Heart right ventricle (tissue), 16 donors: ENCODE data around the gene EDAR. TPM values are rescaled to one million over a fixed set of nuclear protein-coding genes. Genes with fewer than 3 reads are reported as not detected.

Experiments used
- ATAC-seq, 8 donors: fragments of 200-7000 bp; cut with Tn5 transposase; one replicate each; pipeline ENCODE4 v1.9.1; 2020; ENCODE audit warnings: mild to moderate bottlenecking in 8 of 8, moderate library complexity in 8 of 8, moderate number of reproducible peaks in 1 of 8
- DNase-seq, 2 donors: peaks; one replicate each; pipeline ENCODE4 v3.0.0-alpha.2; 2020
- H3K27ac ChIP-seq, 10 donors: fragments of 200-600 bp; sonication (generic) in 2 of 10; one replicate each; pipeline versions ENCODE4 v1.5.0 to v1.8.0; 2020 to 2022; ENCODE audit warnings: mild to moderate bottlenecking in 3 of 10
- H3K27me3 ChIP-seq, 7 donors: fragments of 200-600 bp; one replicate each; pipeline ENCODE4 v1.8.0; 2021 to 2022; ENCODE audit warnings: mild to moderate bottlenecking in 2 of 7
- H3K36me3 ChIP-seq, 9 donors: fragments of 200-600 bp; sonication (generic) in 1 of 9; one replicate each; pipeline versions ENCODE4 v1.5.0 to v1.8.0; 2020 to 2022; ENCODE audit warnings: mild to moderate bottlenecking in 2 of 9
- H3K4me1 ChIP-seq, 9 donors: fragments of 200-600 bp; sonication (generic) in 1 of 9; one replicate each; pipeline versions ENCODE4 v1.5.0 to v1.8.0; 2020 to 2022; ENCODE audit warnings: mild to moderate bottlenecking in 4 of 9
- H3K4me3 ChIP-seq, 10 donors: fragments of 200-600 bp; sonication (generic) in 2 of 10; one replicate each; pipeline versions ENCODE4 v1.5.0 to v1.8.0; 2020 to 2022; ENCODE audit warnings: mild to moderate bottlenecking in 7 of 10, moderate library complexity in 2 of 10
- H3K9me3 ChIP-seq, 11 donors: fragments of 200-600 bp in 10 of 11; sonication (generic) in 2 of 11; one replicate each; pipeline versions ENCODE4 v1.5.0 to v1.8.0; 2013 to 2022; ENCODE audit warnings: mild to moderate bottlenecking in 2 of 11, control low read depth in 1 of 11, moderate library complexity in 1 of 11
- WGBS, 2 donors: extraction: QIAGEN DNeasy Blood & Tissue Kit; methylation state at CpG; one replicate each; pipeline ENCODE4 v1.1.7; 2013; ENCODE audit warnings: inconsistent platforms in 1 of 2; 5-methylcytosine and 5-hydroxymethylcytosine counted together
- intact Hi-C, 10 donors: fragments of 100-400 bp; cut with DNase I; formaldehyde crosslinking; loops; one replicate each; pipeline versions ENCODE4 v1.11.1 to v1.14.2; 2022
- polyA plus RNA-seq, 2 donors: library from polyadenylated mRNA; stranded (reverse); fragments of 200-250 nt; gene quantifications; one replicate each; pipeline ENCODE4 v1.2.3, GENCODE V29; 2013
- total RNA-seq, 10 donors: library from RNA; stranded (reverse); fragmentation: NEBNext Ultra II Directional in 3 of 10; extraction: Animal tissue kit (Norgen Biotek cat#: 25700) in 3 of 10; gene quantifications; one replicate each; pipeline versions ENCODE4 v1.2.1 to v1.2.4, GENCODE V29; 2021 to 2023
- TF ChIP-seq, protein P1 (sequence below), 9 donors: fragments of 200-600 bp; sonication (generic) in 2 of 9; IDR thresholded peaks; one replicate each; pipeline versions ENCODE4 v1.5.0 to v1.8.0; 2021 to 2022; ENCODE audit warnings: antibody characterized with exemption in 9 of 9, mild to moderate bottlenecking in 5 of 9, moderate library complexity in 1 of 9
- donor health status: Arrhythmogenic right ventricular cardiomyopathy.
- donor health status: ischemic (EF 13 %, LVEDD 7.1; RV severe dilation, severe dysfunction).
- donor health status: healthy with polysubstance abuse.
- donor health status: DM: no; HTN: yes; CAD: no.
- donor health status: DM: no; HTN: no; CAD: no.
- donor health status: ischemic (EF 25% LVEDD 6.9; RV normal size, moderate dysfunction).
- donor health status: ischemic (EF 25% LVEDD 5.7; RV mildly dilated, moderate dysfunction).
- donor health status: healthy.
- donor health status: DM: yes; HTN: yes; CAD: no.
- donor health status: Ischemic cardiomyopathy.
- donor health status: ischemic (EF 35%, LVEDD 5.7; RV mildly dilated, moderate dysfunction).
- donor health status: nonischemic (EF 11% LVEDD 7.7; RV severe dilation, severe dysfunction).
- donor health status: DM: yes; HTN: yes; CAD: no.
- donor health status: PGD.
- donor health status: ischemic (EF 29% LVEDD 5.4; RV normal size, mild dysfunction).
- donor health status: nonischemic (EF 23%, LVEDD 6.1; RV moderate dilation, normal function).

EDAR gene
- total and polyA plus RNA-seq, 12 donors = 0.07 to 0.34 TPM; not detected in 10

DNA sequence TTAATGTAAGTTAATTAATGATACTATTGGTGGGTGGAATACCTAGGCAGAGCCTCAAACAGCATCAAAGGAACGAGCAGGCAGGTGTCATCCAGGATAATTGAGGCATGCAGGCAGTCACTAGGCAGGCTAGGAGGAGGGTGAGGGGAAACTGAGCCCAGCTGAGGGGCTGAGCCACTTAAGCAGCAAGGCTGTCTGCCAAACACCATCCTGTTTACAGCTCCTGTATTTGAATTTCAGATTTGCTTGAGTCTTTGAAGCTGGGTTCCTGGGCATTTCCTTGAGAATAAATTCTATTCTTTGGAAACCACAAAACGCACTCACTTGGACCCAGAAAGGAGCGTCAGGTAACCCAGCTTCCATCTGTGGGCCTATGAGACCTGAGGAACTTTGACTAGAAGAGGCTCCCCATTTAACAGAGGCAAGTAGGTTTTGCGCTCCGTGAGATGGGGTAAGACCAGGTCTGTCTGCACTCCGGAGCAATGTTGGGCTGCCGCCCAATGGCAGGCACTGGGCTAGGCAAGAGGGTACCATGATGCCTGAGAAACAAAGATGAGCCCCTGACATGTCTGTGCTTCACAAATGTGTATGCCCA is 2.0 kb downstream of the EDAR start:
- no peaks in the 10 kb centered on the region for H3K4me1 ChIP-seq
- intact Hi-C loops = loop anchor here in 6 of 10 donors (5.0 to 10.0 kb wide), 3 partner anchors 60 to 132 kb away; no protein-coding TSS in a partner anchor
- H3K27ac ChIP-seq = no peak overlapping the region
- ATAC-seq (no peak), DNase-seq (no peak)
- TF ChIP-seq, protein P1, sequence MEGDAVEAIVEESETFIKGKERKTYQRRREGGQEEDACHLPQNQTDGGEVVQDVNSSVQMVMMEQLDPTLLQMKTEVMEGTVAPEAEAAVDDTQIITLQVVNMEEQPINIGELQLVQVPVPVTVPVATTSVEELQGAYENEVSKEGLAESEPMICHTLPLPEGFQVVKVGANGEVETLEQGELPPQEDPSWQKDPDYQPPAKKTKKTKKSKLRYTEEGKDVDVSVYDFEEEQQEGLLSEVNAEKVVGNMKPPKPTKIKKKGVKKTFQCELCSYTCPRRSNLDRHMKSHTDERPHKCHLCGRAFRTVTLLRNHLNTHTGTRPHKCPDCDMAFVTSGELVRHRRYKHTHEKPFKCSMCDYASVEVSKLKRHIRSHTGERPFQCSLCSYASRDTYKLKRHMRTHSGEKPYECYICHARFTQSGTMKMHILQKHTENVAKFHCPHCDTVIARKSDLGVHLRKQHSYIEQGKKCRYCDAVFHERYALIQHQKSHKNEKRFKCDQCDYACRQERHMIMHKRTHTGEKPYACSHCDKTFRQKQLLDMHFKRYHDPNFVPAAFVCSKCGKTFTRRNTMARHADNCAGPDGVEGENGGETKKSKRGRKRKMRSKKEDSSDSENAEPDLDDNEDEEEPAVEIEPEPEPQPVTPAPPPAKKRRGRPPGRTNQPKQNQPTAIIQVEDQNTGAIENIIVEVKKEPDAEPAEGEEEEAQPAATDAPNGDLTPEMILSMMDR (IDR thresholded peaks at IDR 0.05) = no peak
- 83 to 84% methylated on average over 7 of the region's 7 CpGs for WGBS, 2 donors
- H3K9me3 ChIP-seq = no peaks in the 10 kb centered on the region
- peaks cover 0 to 24% (median 13%) of the 10 kb centered on the region in 7 donors for H3K27me3 ChIP-seq
- H3K4me3 ChIP-seq = no peak overlapping the region
- H3K36me3 ChIP-seq = no peaks in the 10 kb centered on the region

DNA sequence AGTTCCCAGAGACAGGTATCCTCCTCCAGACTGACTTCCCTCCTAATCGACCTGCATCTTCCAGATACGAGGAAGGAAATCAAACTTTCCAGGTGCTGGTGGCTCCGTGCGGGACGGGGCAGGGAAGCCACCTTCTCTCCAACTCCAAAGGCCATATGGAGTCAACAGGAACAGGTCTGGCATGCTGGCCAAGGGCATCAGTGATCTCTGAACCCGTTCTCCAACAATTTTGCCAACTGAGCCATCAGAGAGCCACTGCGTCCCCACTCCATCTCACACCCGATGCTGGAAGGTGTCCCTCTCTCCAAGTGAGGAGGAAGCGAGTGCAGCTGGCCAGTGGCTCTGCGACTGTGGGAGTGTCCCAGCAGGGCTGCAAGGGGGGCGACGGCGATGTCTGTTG is 5.4 kb downstream of the EDAR start:
- 73 to 75% methylated on average over 13 of the region's 13 CpGs for WGBS, 2 donors
- intact Hi-C loops = loop anchor here in 3 of 10 donors (5.0 to 10.0 kb wide), 2 partner anchors 126 to 129 kb away; no protein-coding TSS in a partner anchor
- H3K27me3 ChIP-seq = peaks cover 0 to 25% (median 9%) of the 10 kb centered on the region in 7 donors

DNA sequence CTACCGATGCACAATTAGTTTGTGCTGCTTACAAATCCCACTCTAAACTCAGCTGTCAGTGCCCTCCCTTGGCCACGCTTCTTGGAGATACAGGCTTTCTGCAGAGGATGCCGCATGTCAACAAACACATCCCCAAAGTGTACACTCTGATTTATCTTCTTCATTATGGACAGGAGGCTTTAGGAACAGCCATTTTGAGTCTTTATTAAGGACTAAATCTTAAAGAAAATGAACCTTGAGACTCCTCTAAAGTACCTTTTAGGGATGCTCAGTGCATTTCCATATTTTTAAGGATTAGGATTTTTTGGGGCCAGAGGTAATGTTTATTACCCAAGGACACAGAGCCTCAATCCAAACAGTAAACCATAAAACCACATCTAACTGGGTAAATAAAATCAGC is 6.0 kb downstream of the EDAR start:
- Histone ChIP-seq H3K27ac (no peak overlapping the region), H3K9me3 (no peaks in the 10 kb centered on the region), H3K4me1 (no peaks in the 10 kb centered on the region), H3K36me3 (no peaks in the 10 kb centered on the region), H3K27me3 (peaks cover 0 to 23% (median 7%) of the 10 kb centered on the region in 7 donors), H3K4me3 (no peak overlapping the region)
- TF ChIP-seq, protein P1 (IDR thresholded peaks at IDR 0.05) = no peak
- DNase-seq = no peak
- no peak for ATAC-seq
- intact Hi-C loops = loop anchor here in 3 of 10 donors (5.0 to 10.0 kb wide), 2 partner anchors 126 to 128 kb away; no protein-coding TSS in a partner anchor
- 85 to 95% methylated on average over 3 of the region's 3 CpGs for WGBS, 2 donors

More for the DNA sequence above, 5.4 kb downstream of the EDAR start:
- DNase-seq = no peak
- Histone ChIP-seq H3K9me3 (no peaks in the 10 kb centered on the region), H3K27ac (no peak overlapping the region), H3K4me1 (no peaks in the 10 kb centered on the region), H3K36me3 (no peaks in the 10 kb centered on the region), H3K4me3 (no peak overlapping the region)
- no peak for ATAC-seq
- TF ChIP-seq, protein P1 (IDR thresholded peaks at IDR 0.05) = no peak

- no peak overlapping the region for H3K4me3 ChIP-seq
- ATAC-seq (no peak), DNase-seq (no peak)
- 67 to 76% methylated on average over 4 of the region's 4 CpGs for WGBS, 2 donors
- H3K4me1 ChIP-seq = no peaks in the 10 kb centered on the region
- H3K9me3 ChIP-seq = no peaks in the 10 kb centered on the region
- H3K27ac ChIP-seq = no peak overlapping the region
- peaks cover 0 to 24% (median 5%) of the 10 kb centered on the region in 7 donors for H3K27me3 ChIP-seq
- intact Hi-C loops = loop anchor here in 3 of 10 donors (5.0 to 10.0 kb wide), 2 partner anchors 125 to 127 kb away; no protein-coding TSS in a partner anchor
- no peaks in the 10 kb centered on the region for H3K36me3 ChIP-seq
- TF ChIP-seq, protein P1 (IDR thresholded peaks at IDR 0.05) = no peak
Observed at GRCh38 chr2:108982259-108982679, 6.8 kb downstream of the EDAR start.
